GM23338 (cell line): ENCODE measurements around the gene EPC1. TPM values are rescaled to one million over a fixed set of nuclear protein-coding genes. Genes with fewer than 3 reads are reported as not detected.

Experiments used
- ATAC-seq: fragments of 200-7000 bp; cut with Tn5 transposase; 3 replicates; pipeline ENCODE4 v1.9.1; 2020
- DNase-seq: peaks from one replicate; pipeline ENCODE4 v3.0.0-alpha.2; 2015; ENCODE audit warnings: low spot score
- H2AFZ ChIP-seq: fragments of 200-600 bp; sonication (generic); 2 replicates; pipeline ENCODE4 v1.8.0; 2016; ENCODE audit warnings: antibody characterized with exemption, mild to moderate bottlenecking, moderate library complexity
- H3F3A ChIP-seq: fragments of 200-600 bp; sonication (generic); replicated peaks from 2 replicates; pipeline ENCODE4 v1.8.0; 2017; ENCODE audit warnings: antibody characterized with exemption, mixed run types, low read depth
- H3K27ac ChIP-seq: fragments of 200-600 bp; sonication (generic); 2 replicates; pipeline ENCODE4 v1.6.1; 2016; ENCODE audit warnings: low read depth
- H3K27me3 ChIP-seq: fragments of 200-600 bp; sonication (generic); 2 replicates; pipeline ENCODE4 v1.8.0; 2016; ENCODE audit warnings: mild to moderate bottlenecking, mixed run types, moderate library complexity; ENCODE audit not compliant: insufficient read depth
- H3K36me3 ChIP-seq: fragments of 200-600 bp; sonication (generic); 2 replicates; pipeline ENCODE4 v1.8.0; 2016; ENCODE audit warnings: mild to moderate bottlenecking; ENCODE audit not compliant: insufficient read depth
- H3K4me1 ChIP-seq: fragments of 200-600 bp; sonication (generic); 2 replicates; pipeline ENCODE4 v1.8.0; 2016; ENCODE audit warnings: mild to moderate bottlenecking, moderate library complexity; ENCODE audit not compliant: insufficient read depth
- H3K4me2 ChIP-seq: fragments of 200-600 bp; sonication (generic); 2 replicates; pipeline ENCODE4 v1.7.1; 2017; ENCODE audit warnings: mixed run types
- H3K4me3 ChIP-seq: fragments of 200-600 bp; sonication (generic); 2 replicates; pipeline ENCODE4 v1.6.1; 2016; ENCODE audit warnings: mixed run types
- H3K79me2 ChIP-seq: fragments of 200-600 bp; sonication (generic); replicated peaks from 2 replicates; pipeline ENCODE4 v1.8.0; 2017; ENCODE audit warnings: mild to moderate bottlenecking; ENCODE audit not compliant: insufficient read depth
- H3K9me2 ChIP-seq: fragments of 200-600 bp; sonication (generic); 2 replicates; pipeline ENCODE4 v1.8.0; 2017; ENCODE audit not compliant: insufficient read depth
- H4K20me1 ChIP-seq: fragments of 200-600 bp; sonication (generic); replicated peaks from 2 replicates; pipeline ENCODE4 v1.8.0; 2017; ENCODE audit warnings: mild to moderate bottlenecking; ENCODE audit not compliant: insufficient read depth
- H3K27ac Mint-ChIP-seq: 2 replicates; pipeline ENCODE4 v1.8.0; 2020; ENCODE audit warnings: inconsistent platforms, mild to moderate bottlenecking, moderate library complexity, mixed read lengths
- H3K27me3 Mint-ChIP-seq: 3 replicates; pipeline ENCODE4 v1.8.0; 2022; ENCODE audit warnings: low read depth, mild to moderate bottlenecking, moderate library complexity, mixed read lengths, inconsistent platforms; ENCODE audit not compliant: insufficient read depth, poor library complexity
- H3K36me3 Mint-ChIP-seq: 3 replicates; pipeline ENCODE4 v1.8.0; 2021; ENCODE audit warnings: low read depth, mild to moderate bottlenecking, inconsistent platforms, moderate library complexity, mixed read lengths
- H3K4me1 Mint-ChIP-seq: 3 replicates; pipeline ENCODE4 v1.8.0; 2020; ENCODE audit warnings: mild to moderate bottlenecking, inconsistent platforms, mixed read lengths
- H3K4me3 Mint-ChIP-seq: 3 replicates; pipeline ENCODE4 v1.8.0; 2021; ENCODE audit warnings: moderate library complexity, mild to moderate bottlenecking, inconsistent platforms, mixed read lengths
- H3K9me3 Mint-ChIP-seq: 3 replicates; pipeline ENCODE4 v1.8.0; 2020; ENCODE audit warnings: moderate library complexity, mild to moderate bottlenecking, inconsistent platforms, mixed read lengths
- CREB1 ChIP-seq: fragments of 250-450 bp; sonication (Bioruptor Pico); IDR thresholded peaks from 2 replicates; pipeline ENCODE4 v1.5.0; 2020; ENCODE audit warnings: low read depth, mild to moderate bottlenecking, moderate library complexity
- EZH2 ChIP-seq: fragments of 200-600 bp; sonication (generic); IDR thresholded peaks from one replicate; pipeline ENCODE4 v1.8.0; 2017; ENCODE audit warnings: antibody characterized with exemption, mild to moderate bottlenecking, low read depth; ENCODE audit not compliant: unreplicated experiment
- EZH2phosphoT487 ChIP-seq: fragments of 200-600 bp; sonication (generic); IDR thresholded peaks from one replicate; pipeline ENCODE4 v1.8.1; 2018; ENCODE audit warnings: antibody characterized with exemption; ENCODE audit not compliant: unreplicated experiment
- JUNB ChIP-seq: IDR thresholded peaks from one replicate; pipeline ENCODE4 v1.6.1; 2016; ENCODE audit warnings: antibody characterized with exemption; ENCODE audit not compliant: unreplicated experiment
- NANOG ChIP-seq: IDR thresholded peaks from 2 replicates; pipeline ENCODE4 v1.6.1; 2016; ENCODE audit warnings: antibody characterized with exemption, borderline replicate concordance
- POLR2AphosphoS5 ChIP-seq: IDR thresholded peaks from 2 replicates; pipeline ENCODE4 v1.6.1; 2016; ENCODE audit warnings: antibody characterized with exemption, low read depth
- STAT1 ChIP-seq: IDR thresholded peaks from one replicate; pipeline ENCODE4 v1.6.1; 2016; ENCODE audit warnings: antibody characterized with exemption; ENCODE audit not compliant: unreplicated experiment
- ZNF114 ChIP-seq: fragments of 250-450 bp; sonication (Bioruptor Pico); IDR thresholded peaks from 2 replicates; pipeline ENCODE4 v1.5.0; 2020; ENCODE audit warnings: mild to moderate bottlenecking, moderate library complexity
- ZNF331 ChIP-seq: fragments of 250-450 bp; sonication (Bioruptor Pico); IDR thresholded peaks from 2 replicates; pipeline ENCODE4 v1.5.0; 2020; ENCODE audit warnings: low read depth, mild to moderate bottlenecking, moderate library complexity
- polyA plus RNA-seq: library from polyadenylated mRNA; unstranded; fragments of >200 nt; fragmentation: Nextera tagmentation; extraction: Ambion mirVana; gene quantifications from 2 replicates; pipeline ENCODE4 v1.2.1, GENCODE V29; 2016
- total RNA-seq: library from RNA; depleted of rRNA; stranded (reverse); fragments of >200 nt; shearing (Covaris generic); gene quantifications from 2 replicates; pipeline ENCODE4 v1.2.3, GENCODE V29; 2014
- TF ChIP-seq, protein P1 (sequence below), 2 experiments: fragments of 200-600 bp in 1 of 2; sonication (generic) in 1 of 2; conservative IDR thresholded peaks; 2 replicates each; pipeline versions ENCODE4 v1.5.1 to v1.6.1; 2016 to 2017; ENCODE audit warnings: antibody characterized with exemption in 2 of 2, low read depth in 2 of 2, mild to moderate bottlenecking in 2 of 2, moderate library complexity in 1 of 2
- TF ChIP-seq, protein P2 (sequence below): IDR thresholded peaks from one replicate; pipeline ENCODE4 v1.6.1; 2018; ENCODE audit warnings: antibody characterized with exemption; ENCODE audit not compliant: unreplicated experiment
- TF ChIP-seq, protein P3 (sequence below): IDR thresholded peaks from 2 replicates; pipeline ENCODE4 v1.6.1; 2016; ENCODE audit warnings: antibody characterized with exemption
- TF ChIP-seq, protein P4 (sequence below): fragments of 250-450 bp; sonication (Bioruptor Pico); IDR thresholded peaks from 2 replicates; pipeline ENCODE4 v1.5.0; 2020; ENCODE audit warnings: mild to moderate bottlenecking, moderate library complexity

The EPC1 gene
- total and polyA plus RNA-seq, 2 experiments from 2014 or later, result 24.1 to 25.9 TPM

DNA sequence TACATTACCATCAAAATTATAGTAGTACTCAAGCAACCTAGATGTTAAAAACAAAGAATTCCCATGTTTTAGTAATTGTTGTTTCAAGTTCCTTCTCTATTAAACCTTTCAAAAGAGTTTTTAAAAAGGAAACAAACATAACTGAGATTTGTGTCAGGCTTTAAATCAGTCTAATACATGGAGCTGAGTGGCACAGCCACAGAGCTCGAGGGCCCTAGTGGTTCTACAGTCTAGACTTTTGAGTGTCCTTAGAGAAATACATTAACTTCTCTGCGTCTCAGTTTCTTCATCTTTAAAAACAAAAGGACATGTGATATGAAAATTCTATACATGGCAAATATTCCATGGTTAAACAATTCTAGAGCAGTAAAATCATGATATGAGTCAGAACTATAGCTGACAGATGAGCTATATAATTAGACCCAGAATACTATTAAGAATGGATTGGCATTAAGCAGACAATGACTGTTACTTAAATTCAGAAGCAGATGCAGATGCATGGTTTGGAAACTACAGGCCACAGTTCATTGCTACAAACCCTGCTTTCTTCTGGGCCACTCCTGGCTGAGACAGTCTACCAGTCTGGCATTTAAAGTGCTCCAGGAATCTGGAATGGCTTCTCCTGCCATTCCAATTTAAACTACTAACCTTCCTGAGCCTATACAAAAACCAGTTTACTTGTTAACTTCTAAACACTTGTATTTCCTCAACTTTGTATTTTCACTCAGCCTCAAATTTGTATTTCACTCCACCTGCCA, 77.4 kb downstream of the EPC1 start:
- H3K27me3 Mint-ChIP-seq, result peaks cover 6% of the 10 kb centered on the region
- Histone ChIP-seq H3K27me3 (no peaks in the 10 kb centered on the region), H3K4me2 (no peak overlapping the region), H3K4me1 (peaks cover 24% of the 10 kb centered on the region), H3K4me3 (no peak overlapping the region), H3K9me2 (no peaks in the 10 kb centered on the region), H3F3A (no peaks in the 10 kb centered on the region), H3K27ac (0 out of 2 replicates have a peak overlapping the region, but pooled peaks have one; percentile 16), H4K20me1 (no peaks in the 10 kb centered on the region), H2AFZ (no peak overlapping the region), H3K79me2 (no peaks in the 10 kb centered on the region), H3K36me3 (peaks cover 19% of the 10 kb centered on the region)
- no peak for ATAC-seq
- no peak overlapping the region for H3K27ac Mint-ChIP-seq
- H3K4me3 Mint-ChIP-seq, result no peak overlapping the region
- DNase-seq, result peak; percentile 11
- peaks cover 48% of the 10 kb centered on the region for H3K36me3 Mint-ChIP-seq
- no peak for TF ChIP-seq NANOG
- TF ChIP-seq, protein P1, sequence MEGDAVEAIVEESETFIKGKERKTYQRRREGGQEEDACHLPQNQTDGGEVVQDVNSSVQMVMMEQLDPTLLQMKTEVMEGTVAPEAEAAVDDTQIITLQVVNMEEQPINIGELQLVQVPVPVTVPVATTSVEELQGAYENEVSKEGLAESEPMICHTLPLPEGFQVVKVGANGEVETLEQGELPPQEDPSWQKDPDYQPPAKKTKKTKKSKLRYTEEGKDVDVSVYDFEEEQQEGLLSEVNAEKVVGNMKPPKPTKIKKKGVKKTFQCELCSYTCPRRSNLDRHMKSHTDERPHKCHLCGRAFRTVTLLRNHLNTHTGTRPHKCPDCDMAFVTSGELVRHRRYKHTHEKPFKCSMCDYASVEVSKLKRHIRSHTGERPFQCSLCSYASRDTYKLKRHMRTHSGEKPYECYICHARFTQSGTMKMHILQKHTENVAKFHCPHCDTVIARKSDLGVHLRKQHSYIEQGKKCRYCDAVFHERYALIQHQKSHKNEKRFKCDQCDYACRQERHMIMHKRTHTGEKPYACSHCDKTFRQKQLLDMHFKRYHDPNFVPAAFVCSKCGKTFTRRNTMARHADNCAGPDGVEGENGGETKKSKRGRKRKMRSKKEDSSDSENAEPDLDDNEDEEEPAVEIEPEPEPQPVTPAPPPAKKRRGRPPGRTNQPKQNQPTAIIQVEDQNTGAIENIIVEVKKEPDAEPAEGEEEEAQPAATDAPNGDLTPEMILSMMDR (conservative IDR thresholded peaks at IDR 0.05; ENCODE audit: low read depth in 2 of 2), result no peak
- no peak for TF ChIP-seq ZNF114 (CRISPR knock-in tag)
- TF ChIP-seq POLR2AphosphoS5, result no peak
- no peak for TF ChIP-seq EZH2phosphoT487
- no peak for TF ChIP-seq CREB1 (CRISPR knock-in tag)
- TF ChIP-seq ZNF331 (CRISPR knock-in tag), result no peak
- TF ChIP-seq, protein P2, sequence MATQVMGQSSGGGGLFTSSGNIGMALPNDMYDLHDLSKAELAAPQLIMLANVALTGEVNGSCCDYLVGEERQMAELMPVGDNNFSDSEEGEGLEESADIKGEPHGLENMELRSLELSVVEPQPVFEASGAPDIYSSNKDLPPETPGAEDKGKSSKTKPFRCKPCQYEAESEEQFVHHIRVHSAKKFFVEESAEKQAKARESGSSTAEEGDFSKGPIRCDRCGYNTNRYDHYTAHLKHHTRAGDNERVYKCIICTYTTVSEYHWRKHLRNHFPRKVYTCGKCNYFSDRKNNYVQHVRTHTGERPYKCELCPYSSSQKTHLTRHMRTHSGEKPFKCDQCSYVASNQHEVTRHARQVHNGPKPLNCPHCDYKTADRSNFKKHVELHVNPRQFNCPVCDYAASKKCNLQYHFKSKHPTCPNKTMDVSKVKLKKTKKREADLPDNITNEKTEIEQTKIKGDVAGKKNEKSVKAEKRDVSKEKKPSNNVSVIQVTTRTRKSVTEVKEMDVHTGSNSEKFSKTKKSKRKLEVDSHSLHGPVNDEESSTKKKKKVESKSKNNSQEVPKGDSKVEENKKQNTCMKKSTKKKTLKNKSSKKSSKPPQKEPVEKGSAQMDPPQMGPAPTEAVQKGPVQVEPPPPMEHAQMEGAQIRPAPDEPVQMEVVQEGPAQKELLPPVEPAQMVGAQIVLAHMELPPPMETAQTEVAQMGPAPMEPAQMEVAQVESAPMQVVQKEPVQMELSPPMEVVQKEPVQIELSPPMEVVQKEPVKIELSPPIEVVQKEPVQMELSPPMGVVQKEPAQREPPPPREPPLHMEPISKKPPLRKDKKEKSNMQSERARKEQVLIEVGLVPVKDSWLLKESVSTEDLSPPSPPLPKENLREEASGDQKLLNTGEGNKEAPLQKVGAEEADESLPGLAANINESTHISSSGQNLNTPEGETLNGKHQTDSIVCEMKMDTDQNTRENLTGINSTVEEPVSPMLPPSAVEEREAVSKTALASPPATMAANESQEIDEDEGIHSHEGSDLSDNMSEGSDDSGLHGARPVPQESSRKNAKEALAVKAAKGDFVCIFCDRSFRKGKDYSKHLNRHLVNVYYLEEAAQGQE, result no peak
- TF ChIP-seq, protein P3, sequence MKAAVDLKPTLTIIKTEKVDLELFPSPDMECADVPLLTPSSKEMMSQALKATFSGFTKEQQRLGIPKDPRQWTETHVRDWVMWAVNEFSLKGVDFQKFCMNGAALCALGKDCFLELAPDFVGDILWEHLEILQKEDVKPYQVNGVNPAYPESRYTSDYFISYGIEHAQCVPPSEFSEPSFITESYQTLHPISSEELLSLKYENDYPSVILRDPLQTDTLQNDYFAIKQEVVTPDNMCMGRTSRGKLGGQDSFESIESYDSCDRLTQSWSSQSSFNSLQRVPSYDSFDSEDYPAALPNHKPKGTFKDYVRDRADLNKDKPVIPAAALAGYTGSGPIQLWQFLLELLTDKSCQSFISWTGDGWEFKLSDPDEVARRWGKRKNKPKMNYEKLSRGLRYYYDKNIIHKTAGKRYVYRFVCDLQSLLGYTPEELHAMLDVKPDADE, result no peak
- TF ChIP-seq, protein P4, sequence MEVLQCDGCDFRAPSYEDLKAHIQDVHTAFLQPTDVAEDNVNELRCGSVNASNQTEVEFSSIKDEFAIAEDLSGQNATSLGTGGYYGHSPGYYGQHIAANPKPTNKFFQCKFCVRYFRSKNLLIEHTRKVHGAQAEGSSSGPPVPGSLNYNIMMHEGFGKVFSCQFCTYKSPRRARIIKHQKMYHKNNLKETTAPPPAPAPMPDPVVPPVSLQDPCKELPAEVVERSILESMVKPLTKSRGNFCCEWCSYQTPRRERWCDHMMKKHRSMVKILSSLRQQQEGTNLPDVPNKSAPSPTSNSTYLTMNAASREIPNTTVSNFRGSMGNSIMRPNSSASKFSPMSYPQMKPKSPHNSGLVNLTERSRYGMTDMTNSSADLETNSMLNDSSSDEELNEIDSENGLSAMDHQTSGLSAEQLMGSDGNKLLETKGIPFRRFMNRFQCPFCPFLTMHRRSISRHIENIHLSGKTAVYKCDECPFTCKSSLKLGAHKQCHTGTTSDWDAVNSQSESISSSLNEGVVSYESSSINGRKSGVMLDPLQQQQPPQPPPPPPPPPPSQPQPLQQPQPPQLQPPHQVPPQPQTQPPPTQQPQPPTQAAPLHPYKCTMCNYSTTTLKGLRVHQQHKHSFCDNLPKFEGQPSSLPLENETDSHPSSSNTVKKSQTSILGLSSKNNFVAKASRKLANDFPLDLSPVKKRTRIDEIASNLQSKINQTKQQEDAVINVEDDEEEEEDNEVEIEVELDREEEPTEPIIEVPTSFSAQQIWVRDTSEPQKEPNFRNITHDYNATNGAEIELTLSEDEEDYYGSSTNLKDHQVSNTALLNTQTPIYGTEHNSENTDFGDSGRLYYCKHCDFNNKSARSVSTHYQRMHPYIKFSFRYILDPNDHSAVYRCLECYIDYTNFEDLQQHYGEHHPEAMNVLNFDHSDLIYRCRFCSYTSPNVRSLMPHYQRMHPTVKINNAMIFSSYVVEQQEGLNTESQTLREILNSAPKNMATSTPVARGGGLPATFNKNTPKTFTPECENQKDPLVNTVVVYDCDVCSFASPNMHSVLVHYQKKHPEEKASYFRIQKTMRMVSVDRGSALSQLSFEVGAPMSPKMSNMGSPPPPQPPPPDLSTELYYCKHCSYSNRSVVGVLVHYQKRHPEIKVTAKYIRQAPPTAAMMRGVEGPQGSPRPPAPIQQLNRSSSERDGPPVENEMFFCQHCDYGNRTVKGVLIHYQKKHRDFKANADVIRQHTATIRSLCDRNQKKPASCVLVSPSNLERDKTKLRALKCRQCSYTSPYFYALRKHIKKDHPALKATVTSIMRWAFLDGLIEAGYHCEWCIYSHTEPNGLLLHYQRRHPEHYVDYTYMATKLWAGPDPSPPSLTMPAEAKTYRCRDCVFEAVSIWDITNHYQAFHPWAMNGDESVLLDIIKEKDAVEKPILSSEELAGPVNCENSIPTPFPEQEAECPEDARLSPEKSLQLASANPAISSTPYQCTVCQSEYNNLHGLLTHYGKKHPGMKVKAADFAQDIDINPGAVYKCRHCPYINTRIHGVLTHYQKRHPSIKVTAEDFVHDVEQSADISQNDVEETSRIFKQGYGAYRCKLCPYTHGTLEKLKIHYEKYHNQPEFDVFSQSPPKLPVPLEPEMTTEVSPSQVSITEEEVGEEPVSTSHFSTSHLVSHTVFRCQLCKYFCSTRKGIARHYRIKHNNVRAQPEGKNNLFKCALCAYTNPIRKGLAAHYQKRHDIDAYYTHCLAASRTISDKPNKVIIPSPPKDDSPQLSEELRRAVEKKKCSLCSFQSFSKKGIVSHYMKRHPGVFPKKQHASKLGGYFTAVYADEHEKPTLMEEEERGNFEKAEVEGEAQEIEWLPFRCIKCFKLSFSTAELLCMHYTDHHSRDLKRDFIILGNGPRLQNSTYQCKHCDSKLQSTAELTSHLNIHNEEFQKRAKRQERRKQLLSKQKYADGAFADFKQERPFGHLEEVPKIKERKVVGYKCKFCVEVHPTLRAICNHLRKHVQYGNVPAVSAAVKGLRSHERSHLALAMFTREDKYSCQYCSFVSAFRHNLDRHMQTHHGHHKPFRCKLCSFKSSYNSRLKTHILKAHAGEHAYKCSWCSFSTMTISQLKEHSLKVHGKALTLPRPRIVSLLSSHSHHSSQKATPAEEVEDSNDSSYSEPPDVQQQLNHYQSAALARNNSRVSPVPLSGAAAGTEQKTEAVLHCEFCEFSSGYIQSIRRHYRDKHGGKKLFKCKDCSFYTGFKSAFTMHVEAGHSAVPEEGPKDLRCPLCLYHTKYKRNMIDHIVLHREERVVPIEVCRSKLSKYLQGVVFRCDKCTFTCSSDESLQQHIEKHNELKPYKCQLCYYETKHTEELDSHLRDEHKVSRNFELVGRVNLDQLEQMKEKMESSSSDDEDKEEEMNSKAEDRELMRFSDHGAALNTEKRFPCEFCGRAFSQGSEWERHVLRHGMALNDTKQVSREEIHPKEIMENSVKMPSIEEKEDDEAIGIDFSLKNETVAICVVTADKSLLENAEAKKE, result no peak
- TF ChIP-seq JUNB, result no peak
- TF ChIP-seq EZH2, result no peak
- TF ChIP-seq STAT1, result no peak
- no peaks in the 10 kb centered on the region for H3K9me3 Mint-ChIP-seq
- H3K4me1 Mint-ChIP-seq, result peaks cover 38% of the 10 kb centered on the region
